HG03469 (cell line): ENCODE measurements around the gene LAMC2.

Experiments used
- ATAC-seq: cut with Tn5 transposase; IDR thresholded peaks from one replicate; pipeline ENCODE4 v1.9.1; 2021; ENCODE audit warnings: mild to moderate bottlenecking, moderate library complexity, moderate number of reproducible peaks; ENCODE audit not compliant: unreplicated experiment

The LAMC2 gene

DNA sequence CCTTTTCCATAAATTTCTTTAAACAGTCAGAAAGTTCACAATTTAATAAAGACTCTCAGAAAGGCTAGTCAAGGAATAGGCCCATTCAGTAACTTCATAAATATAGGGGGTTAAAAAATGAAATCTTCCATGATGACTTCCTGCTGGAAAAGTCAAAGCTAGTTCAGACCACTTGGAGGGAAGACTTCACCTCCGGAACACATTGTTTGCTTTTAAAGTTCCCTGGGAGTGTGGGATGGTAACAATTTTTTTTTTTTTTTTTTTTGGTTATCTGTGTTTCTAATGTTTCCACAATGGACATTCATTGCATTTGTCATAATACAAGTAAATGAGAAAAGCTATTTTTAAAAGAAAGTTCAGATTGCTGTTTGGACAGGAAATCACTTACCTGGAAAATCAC is 18.4 kb upstream of the LAMC2 start:
- no peak for ATAC-seq

- no peak for ATAC-seq
Observed at GRCh38 chr1:183168308-183168707, 17.8 kb upstream of the LAMC2 start.

DNA sequence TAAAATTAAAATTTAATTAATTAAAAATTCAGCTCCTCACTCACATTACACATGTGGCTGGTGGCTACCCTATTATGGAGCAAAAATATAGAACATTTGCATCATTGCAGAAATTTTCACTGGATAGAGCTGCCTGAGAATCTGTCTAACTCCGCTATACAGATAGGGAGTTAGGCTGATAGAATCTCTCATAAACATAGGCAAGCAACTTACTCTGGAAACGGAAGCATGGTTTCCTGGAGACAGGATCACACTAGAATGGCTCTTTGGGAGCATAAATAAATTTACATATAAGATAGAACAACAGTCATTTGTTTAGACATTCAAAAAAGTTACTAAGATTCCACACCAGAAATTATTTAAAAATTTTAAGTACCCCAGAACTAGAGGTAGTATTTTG is 12.2 kb upstream of the LAMC2 start:
- ATAC-seq: no peak

GRCh38 chr1:183175631-183176030 is 10.4 kb upstream of the LAMC2 start:
- ATAC-seq: no peak

GRCh38 chr1:183178545-183178944 is 7.5 kb upstream of the LAMC2 start:
- no peak for ATAC-seq

DNA sequence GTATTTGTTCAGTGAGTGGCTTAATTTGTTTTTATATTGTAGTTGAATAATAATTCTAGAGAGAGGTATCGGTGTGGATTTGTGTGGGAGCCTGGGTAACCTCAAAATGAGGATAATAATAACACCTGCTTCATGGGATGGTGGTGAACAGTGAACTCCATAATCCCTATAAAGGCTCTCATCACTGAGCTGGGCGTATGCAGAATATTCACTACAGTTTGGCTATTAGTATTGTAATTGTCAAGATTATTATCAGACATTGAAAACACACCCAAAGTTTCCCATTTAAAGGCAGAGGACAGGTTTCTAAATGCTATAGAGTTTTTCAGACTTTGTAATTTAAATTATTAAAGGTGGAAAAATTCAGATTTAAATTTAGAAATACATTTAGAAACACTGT is 7.0 kb upstream of the LAMC2 start:
- ATAC-seq: no peak

GRCh38 chr1:183180218-183180617 is 5.8 kb upstream of the LAMC2 start:
- ATAC-seq: no peak

- no peak for ATAC-seq
Observed at GRCh38 chr1:183180634-183181056, 5.4 kb upstream of the LAMC2 start.

- no peak for ATAC-seq
Observed at GRCh38 chr1:183186841-183187240, 777 bp downstream of the LAMC2 start.

DNA sequence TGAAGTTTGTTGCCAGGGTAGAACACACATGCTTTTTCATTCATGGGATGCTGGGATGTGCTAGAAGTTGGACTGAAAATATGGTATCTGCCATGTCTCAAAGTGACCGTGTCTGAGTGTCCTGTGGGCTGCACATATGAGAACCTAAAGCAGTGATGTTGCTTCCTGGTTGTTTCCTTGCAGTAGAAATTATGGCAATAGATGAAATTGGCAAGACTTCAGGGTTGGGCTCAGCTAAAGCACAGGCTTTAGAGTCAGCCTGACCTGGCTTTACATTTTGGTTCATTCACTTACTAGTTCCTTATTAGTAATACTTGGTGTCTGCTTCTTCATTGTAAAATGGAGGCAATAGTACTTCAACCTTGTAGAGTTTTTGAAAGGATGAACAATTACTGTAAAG is 2.2 kb downstream of the LAMC2 start:
- ATAC-seq: no peak

- no peak for ATAC-seq
Observed at GRCh38 chr1:183191833-183192232, 5.8 kb downstream of the LAMC2 start.

DNA sequence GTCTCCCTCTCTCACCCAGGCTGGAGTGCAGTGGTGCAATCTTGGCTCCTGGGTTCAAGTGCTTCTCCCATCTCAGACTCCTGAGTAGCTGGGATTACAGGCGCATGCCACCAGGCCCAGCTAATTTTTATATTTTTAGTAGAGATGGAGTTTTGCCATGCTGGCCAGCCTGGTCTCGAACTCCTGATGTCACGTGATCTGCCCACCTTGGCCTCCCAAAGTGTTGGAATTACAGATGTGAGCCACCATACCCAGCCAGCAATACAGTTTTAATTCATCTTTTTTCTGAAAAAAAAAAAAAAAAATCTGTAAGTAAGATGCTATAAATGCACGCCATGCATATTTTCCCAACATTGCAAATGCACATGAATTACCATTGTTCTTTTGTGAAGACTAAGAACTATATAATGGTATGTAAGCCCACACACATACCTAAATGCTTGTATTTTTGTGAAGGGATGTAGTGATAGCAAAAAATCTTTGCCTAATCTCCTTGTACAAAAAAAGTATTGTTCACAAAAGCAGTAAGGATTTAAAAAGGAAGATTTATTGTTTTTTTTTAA is 8.0 kb downstream of the LAMC2 start:
- no peak for ATAC-seq

- peak; percentile 93 for ATAC-seq
Observed at GRCh38 chr1:183194527-183195141, 8.6 kb downstream of the LAMC2 start.

- no peak for ATAC-seq
Observed at GRCh38 chr1:183195142-183195574, 9.1 kb downstream of the LAMC2 start.

DNA sequence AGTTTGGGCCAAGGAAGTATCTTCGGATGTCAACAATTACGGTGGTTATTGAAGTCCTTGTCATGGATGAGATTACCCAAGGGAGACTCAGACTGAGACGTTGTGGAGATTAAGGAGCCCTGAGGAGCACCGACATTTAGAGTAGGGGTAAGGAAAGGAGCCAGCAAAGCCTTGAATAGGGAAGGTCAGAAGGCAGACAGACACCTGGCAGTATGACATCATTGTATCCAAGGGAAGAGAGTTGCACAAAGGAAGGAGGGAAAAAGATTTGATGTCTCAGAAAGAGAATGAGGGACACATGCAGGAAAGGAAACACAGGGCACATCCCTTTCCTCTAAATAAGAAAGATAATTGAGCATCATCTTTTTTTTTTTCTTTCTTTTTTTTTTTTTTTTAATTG is 11.7 kb downstream of the LAMC2 start:
- no peak for ATAC-seq

DNA sequence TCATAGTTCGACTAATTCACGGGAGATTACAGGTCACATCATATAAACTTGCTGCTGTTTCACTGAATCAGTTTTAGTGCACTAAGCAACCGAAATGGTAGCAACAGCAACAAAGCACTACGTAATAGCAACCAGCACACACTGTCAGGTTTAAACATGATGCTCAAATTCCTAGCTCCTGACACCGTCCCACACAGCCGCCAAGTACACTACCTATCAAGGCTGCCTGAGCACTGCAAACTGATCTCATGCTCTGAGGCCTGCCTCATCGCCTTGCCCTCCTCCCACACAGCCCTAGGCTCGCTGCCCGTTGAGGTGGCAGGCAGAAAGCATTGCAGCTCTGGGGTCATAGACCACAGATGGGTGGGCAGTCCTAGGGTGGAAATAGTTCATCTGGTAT is 12.4 kb downstream of the LAMC2 start:
- no peak for ATAC-seq

DNA sequence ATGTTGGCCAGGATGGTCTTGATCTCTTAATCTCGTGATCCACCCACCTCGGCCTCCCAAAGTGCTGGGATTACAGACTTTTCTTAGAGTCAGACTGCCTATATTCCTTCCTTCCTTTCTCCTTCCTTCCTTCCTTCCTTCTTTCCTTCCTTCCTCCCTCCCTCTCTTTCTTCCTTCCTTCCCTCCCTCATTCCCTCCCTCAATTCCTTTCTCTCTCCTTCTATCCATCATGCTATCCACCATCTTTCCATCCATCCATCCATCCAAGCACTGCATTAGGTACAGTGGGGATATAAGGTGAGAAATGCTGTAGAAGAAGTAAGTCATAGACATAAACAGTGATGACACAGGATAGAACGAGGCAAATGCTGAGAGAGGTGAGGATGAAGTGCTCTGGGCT is 13.2 kb downstream of the LAMC2 start:
- ATAC-seq: no peak

DNA sequence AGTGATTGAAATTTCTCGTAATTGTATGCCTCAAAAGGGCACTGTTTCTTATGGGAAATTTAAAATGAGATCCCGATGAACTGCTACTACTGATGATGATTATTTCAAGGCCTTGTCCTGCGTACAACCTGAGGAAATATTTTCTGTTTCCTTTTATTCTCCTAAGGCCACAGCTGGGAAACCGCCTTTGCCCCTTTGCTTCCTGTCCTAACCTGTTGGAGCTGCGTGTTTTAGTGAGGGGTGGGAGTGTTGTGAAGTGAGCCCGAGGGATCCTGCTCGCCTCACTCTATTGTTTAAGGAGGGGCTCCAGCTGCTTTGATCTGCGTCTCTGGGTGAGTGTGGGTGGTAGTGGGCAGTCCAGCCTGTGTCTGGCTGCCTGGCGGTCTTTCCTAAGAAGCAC is 14.4 kb downstream of the LAMC2 start:
- ATAC-seq: no peak

DNA sequence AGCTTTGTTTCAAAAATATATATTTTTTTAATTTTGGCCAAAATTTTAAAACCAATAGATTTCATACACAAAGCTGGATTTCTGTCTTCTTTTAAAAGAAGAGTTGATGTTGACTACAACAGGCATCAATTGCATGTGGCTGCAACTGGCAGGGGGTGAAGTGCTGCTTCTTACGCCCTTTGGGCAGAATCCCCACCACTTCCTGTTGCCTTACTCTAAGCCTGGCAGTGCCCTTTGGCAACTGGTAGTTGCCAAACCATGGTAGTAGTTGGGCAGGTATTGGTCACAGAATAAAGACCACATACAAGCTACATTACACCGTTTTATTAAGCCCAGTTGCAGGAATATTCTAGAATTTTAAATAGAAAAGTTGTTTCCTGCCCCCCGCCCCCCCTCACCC is 17.0 kb downstream of the LAMC2 start:
- ATAC-seq: no peak

DNA sequence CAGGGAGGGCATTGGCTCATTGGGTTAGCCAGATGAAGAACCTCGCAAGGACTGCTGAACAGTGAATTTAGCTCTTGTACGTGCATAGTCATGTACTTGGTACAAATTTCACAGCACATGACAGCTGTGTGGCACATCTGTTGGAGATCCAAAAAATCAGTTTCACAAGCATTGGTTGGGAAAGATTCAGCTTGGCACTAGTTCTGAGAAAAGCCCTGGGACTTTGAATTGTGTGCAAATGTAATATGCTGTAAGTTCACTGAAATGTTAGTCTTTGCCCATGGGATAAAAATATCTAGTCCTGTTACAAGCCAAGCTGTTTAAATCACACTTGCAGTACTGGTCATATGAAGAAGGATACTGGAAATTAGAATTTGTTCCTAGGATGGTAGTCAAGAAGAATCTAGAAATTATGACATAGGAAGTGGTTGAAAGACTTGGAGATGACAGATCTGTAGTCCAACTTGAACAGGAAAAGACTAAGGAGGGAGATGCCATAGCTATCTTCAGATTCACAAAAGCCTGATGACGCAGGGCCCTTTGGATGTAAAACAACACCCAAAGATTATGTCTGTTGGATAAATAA is 19.2 kb downstream of the LAMC2 start:
- no peak for ATAC-seq

GRCh38 chr1:183206538-183207122 is 20.6 kb downstream of the LAMC2 start:
- ATAC-seq: no peak

- ATAC-seq: peak; percentile 74
Observed at GRCh38 chr1:183209533-183210158, 23.6 kb downstream of the LAMC2 start.
